Calu3 (cell line): Measurements from ENCODE around the gene ALKBH2. TPM values are rescaled to one million over a fixed set of nuclear protein-coding genes. Genes with fewer than 3 reads are reported as not detected.

Experiments
- BruUV-seq: library from RNA; stranded (reverse); fragments of 400-500 nt; replicated peaks from 2 replicates; lab custom pipeline; 2021; lab: Mats Ljungman, UMichigan
- CTCF ChIA-PET: fragments of 300-600 bp; sonication (Branson Sonifier 250); formaldehyde crosslinking; loops from one replicate; lab custom pipeline; 2022; ENCODE audit warnings: antibody characterized with exemption; lab: Charles Lee
- DNase-seq: peaks from one replicate; pipeline ENCODE4 v3.0.0; 2022
- H3K27ac Mint-ChIP-seq: one replicate; pipeline ENCODE4 v1.8.0; 2022; ENCODE audit warnings: mixed read lengths; ENCODE audit not compliant: unreplicated experiment
- H3K27me3 Mint-ChIP-seq: one replicate; pipeline ENCODE4 v1.8.0; 2022; ENCODE audit warnings: mixed read lengths; ENCODE audit not compliant: unreplicated experiment
- H3K36me3 Mint-ChIP-seq: one replicate; pipeline ENCODE4 v1.8.0; 2022; ENCODE audit warnings: mild to moderate bottlenecking, moderate library complexity, mixed read lengths; ENCODE audit not compliant: insufficient read depth, unreplicated experiment
- H3K4me1 Mint-ChIP-seq: one replicate; pipeline ENCODE4 v1.8.0; 2022; ENCODE audit warnings: mild to moderate bottlenecking, low read depth, mixed read lengths; ENCODE audit not compliant: unreplicated experiment
- H3K4me3 Mint-ChIP-seq: one replicate; pipeline ENCODE4 v1.8.0; 2022; ENCODE audit warnings: mild to moderate bottlenecking, low read depth, moderate library complexity, mixed read lengths; ENCODE audit not compliant: unreplicated experiment
- H3K9me3 Mint-ChIP-seq: one replicate; pipeline ENCODE4 v1.8.0; 2022; ENCODE audit warnings: low read depth, mixed read lengths; ENCODE audit not compliant: unreplicated experiment
- intact Hi-C: fragments of 100-400 bp; cut with micrococcal nuclease; formaldehyde crosslinking; loops from one replicate; pipeline ENCODE4 v1.10.0; 2022; ENCODE audit not compliant: unreplicated experiment
- total RNA-seq: library from RNA; stranded (reverse); gene quantifications from 2 replicates; pipeline ENCODE4 v1.2.3, GENCODE V29; 2022
- TF ChIP-seq, protein P1 (sequence below): fragments of 200-600 bp; IDR thresholded peaks from one replicate; pipeline ENCODE4 v1.8.0; 2022; ENCODE audit warnings: antibody characterized with exemption; ENCODE audit not compliant: unreplicated experiment

ALKBH2 gene
- total RNA-seq, 1 experiment from 2014 or later, result 43.1 TPM

DNA sequence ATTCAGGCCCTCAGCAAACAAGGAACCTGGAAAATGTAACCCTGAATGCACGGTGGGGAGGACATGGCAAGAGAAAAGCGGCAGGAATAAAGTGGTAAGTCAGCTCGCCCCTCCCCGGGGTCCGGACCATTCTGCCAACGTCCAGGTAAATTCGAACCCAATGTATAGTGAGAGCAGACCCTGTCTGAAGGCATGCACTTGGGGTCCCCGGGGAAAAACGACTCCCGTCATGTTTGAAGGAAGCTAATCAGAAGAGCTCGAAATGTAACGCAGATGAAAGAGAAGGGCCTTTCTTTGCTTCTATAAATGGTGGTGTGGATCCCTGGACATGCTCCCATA is 23.3 kb upstream of the ALKBH2 start:
- Mint-ChIP-seq H3K4me1 (peaks cover 8% of the 10 kb centered on the region), H3K36me3 (peaks cover under 1% of the 10 kb centered on the region), H3K9me3 (no peaks in the 10 kb centered on the region), H3K27ac (no peak overlapping the region), H3K4me3 (no peak overlapping the region), H3K27me3 (no peaks in the 10 kb centered on the region)
- CTCF ChIA-PET, result interaction anchor here (0.7 kb wide), 2 partner anchors 61 to 839 kb away, joined by 3 read pairs; no protein-coding TSS in a partner anchor
- TF ChIP-seq, protein P1, sequence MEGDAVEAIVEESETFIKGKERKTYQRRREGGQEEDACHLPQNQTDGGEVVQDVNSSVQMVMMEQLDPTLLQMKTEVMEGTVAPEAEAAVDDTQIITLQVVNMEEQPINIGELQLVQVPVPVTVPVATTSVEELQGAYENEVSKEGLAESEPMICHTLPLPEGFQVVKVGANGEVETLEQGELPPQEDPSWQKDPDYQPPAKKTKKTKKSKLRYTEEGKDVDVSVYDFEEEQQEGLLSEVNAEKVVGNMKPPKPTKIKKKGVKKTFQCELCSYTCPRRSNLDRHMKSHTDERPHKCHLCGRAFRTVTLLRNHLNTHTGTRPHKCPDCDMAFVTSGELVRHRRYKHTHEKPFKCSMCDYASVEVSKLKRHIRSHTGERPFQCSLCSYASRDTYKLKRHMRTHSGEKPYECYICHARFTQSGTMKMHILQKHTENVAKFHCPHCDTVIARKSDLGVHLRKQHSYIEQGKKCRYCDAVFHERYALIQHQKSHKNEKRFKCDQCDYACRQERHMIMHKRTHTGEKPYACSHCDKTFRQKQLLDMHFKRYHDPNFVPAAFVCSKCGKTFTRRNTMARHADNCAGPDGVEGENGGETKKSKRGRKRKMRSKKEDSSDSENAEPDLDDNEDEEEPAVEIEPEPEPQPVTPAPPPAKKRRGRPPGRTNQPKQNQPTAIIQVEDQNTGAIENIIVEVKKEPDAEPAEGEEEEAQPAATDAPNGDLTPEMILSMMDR, result no peak
- no peak for DNase-seq
- no TSS peak for BruUV-seq
- intact Hi-C loops, result no loop called here

DNA sequence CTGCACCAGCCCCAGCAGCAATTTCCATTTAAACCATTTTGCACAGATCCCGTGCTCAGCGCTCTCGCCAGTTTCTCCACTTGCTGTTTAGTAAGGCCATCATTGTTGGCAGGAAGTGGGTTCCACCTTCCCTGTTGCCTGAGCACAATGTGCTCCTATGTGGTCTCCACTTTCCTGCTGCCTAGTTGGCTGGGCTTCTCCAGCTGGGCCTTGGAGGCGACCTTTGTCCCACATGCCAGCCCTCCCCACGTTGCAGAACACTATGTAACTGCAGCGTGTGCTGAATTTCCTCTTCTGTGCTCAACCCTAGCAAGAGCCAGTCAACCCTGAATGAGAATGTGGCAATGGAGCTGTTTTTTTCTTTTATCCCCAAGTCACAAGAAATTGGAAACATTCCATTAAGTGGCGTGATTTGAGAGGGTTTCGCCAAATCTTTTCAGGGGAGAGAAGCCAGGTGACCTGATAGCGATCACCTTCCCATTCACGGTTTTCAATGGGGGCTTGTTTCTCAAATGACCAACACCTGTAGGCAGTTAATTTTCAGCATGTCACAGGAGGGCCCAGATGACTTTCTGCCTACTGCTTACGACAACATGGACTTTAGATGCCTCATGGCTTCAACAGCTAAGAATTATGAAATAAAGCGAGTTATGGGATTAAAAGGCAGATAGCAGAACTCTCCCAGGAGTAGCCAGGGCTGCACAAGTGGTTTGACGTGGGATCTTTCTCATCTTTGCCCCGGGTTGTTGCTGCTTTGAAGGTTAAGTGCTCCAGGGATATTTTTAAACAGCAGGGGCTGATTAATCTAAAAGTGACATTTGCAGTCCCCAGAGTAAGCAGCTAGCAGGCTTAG is 22.7 kb upstream of the ALKBH2 start, which contains the start of gene ACACB:
ACACB (plus strand) TSS at position 830 of the 853 bp plus-strand sequence. CDS start 22,819 bp downstream, outside the sequence.
- no peaks in the 10 kb centered on the region for H3K27me3 Mint-ChIP-seq
- TF ChIP-seq, protein P1, result no peak
- no peaks in the 10 kb centered on the region for H3K9me3 Mint-ChIP-seq
- CTCF ChIA-PET, result interaction anchor here (0.6 to 0.7 kb wide), 2 partner anchors 55 to 62 kb away, joined by 3 read pairs; no protein-coding TSS in a partner anchor
- peaks cover 8% of the 10 kb centered on the region for H3K4me1 Mint-ChIP-seq
- no peak within 1 kb of the TSS for H3K27ac Mint-ChIP-seq
- no TSS peak for BruUV-seq
- H3K36me3 Mint-ChIP-seq, result peaks cover 7% of the 10 kb centered on the region
- intact Hi-C loops, result no loop called here
- no peak within 1 kb of the TSS for H3K4me3 Mint-ChIP-seq
- DNase-seq, result no peak

DNA sequence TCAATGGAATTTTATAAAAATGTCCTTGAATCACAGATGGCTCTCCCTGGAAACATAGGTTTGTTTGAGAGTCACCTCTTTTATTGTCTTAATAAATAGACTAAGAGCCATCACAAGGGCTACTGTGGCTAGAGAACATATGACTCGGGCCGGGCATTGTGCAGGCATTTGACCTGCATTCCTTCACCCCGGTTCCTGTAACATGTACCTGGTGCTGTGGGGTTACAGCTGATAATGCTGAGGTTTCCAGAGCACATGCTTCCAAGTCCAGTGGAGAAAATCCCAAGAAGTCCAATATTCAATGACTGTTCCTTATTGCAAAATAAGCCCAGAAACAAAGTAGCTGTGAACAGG is 22.1 kb upstream of the ALKBH2 start:
- Mint-ChIP-seq H3K9me3 (no peaks in the 10 kb centered on the region), H3K4me3 (no peak overlapping the region), H3K27ac (no peak overlapping the region), H3K4me1 (peaks cover 13% of the 10 kb centered on the region), H3K27me3 (no peaks in the 10 kb centered on the region), H3K36me3 (peaks cover 9% of the 10 kb centered on the region)
- BruUV-seq, result no TSS peak
- CTCF ChIA-PET, result interaction anchor here (0.6 kb wide), 1 partner anchor 54 kb away, joined by 3 read pairs; no protein-coding TSS in a partner anchor
- intact Hi-C loops, result no loop called here
- DNase-seq, result no peak
- TF ChIP-seq, protein P1, result no peak

DNA sequence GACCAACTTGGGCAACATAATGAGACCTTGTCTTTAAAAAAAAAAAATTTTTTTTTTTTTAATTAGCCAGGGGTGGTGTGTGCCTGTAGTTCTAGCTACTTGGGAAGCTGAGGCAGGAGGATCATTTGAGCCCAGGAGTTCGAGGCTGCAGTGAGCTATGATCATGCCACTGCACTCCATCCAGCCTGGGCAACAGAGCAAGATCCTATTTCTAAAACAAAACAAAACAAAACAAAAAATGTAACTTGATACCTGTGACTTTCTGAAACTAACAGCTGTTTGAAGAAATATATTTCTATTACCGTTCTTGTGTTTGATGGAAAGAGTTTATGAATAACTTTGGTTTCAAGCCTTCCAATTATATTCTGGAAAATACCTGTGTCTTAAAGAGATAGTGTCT is 21.4 kb upstream of the ALKBH2 start:
- CTCF ChIA-PET, result no interaction called here
- no peak for DNase-seq
- peaks cover 9% of the 10 kb centered on the region for H3K36me3 Mint-ChIP-seq
- H3K4me1 Mint-ChIP-seq, result peaks cover 17% of the 10 kb centered on the region
- H3K27me3 Mint-ChIP-seq, result no peaks in the 10 kb centered on the region
- intact Hi-C loops, result no loop called here
- TF ChIP-seq, protein P1, result no peak
- H3K27ac Mint-ChIP-seq, result no peak overlapping the region
- no TSS peak for BruUV-seq
- no peak overlapping the region for H3K4me3 Mint-ChIP-seq
- no peaks in the 10 kb centered on the region for H3K9me3 Mint-ChIP-seq
